Measurements from ENCODE around the gene CD84. TPM values are rescaled to one million over a fixed set of nuclear protein-coding genes. Genes with fewer than 3 reads are reported as not detected.

The CD84 gene
- total RNA-seq, 1 donor from 2014 or later, result not detected

DNA sequence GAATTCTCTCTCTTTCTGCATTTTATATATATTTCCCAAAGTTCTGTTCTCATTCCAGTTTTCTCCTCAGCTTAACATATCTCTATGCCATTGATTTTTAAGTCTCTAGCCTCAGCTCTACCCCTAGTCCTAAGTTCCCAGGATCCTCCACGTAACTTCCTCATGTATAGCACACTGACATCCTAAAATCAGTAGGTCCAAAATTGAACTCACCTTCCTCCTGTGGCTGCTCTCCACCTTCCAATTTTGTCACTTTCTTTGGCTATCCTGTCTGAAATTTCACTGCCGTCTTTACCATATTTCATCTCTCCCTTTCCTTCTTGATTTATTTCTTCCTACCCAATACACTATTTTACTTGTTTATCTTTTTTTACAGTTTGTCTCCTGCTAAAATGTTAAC, 57.7 kb downstream of the CD84 start:
- Mint-ChIP-seq H3K9me3 (peaks cover 17% of the 10 kb centered on the region), H3K27ac (no peak overlapping the region), H3K36me3 (no peaks in the 10 kb centered on the region), H3K27me3 (ENCODE audit: insufficient read depth, low read depth) (peaks cover 2% of the 10 kb centered on the region), H3K4me1 (no peaks in the 10 kb centered on the region), H3K4me3 (no peak overlapping the region)
- no peak overlapping the region for H3K27ac ChIP-seq
- H3K4me2 ChIP-seq, result no peak overlapping the region
- no peaks in the 10 kb centered on the region for H3K4me1 ChIP-seq
- no peaks in the 10 kb centered on the region for H3F3A ChIP-seq (ENCODE audit: low read depth)
- no peaks in the 10 kb centered on the region for H3K79me2 ChIP-seq (ENCODE audit: low read depth)
- no peaks in the 10 kb centered on the region for H4K20me1 ChIP-seq (ENCODE audit: low read depth)
- H3K36me3 ChIP-seq, result no peaks in the 10 kb centered on the region
- no peaks in the 10 kb centered on the region for H3K27me3 ChIP-seq
- DNase-seq (ENCODE audit: low spot score), result no peak
- H3K9me3 ChIP-seq (ENCODE audit: low read depth), result no peaks in the 10 kb centered on the region
- H3K9ac ChIP-seq, result no peak overlapping the region
- TF ChIP-seq EZH2phosphoT487 (IDR thresholded peaks at IDR 0.05) (no peak), EZH2 (IDR thresholded peaks at IDR 0.05) (no peak)
- TF ChIP-seq, protein P1, sequence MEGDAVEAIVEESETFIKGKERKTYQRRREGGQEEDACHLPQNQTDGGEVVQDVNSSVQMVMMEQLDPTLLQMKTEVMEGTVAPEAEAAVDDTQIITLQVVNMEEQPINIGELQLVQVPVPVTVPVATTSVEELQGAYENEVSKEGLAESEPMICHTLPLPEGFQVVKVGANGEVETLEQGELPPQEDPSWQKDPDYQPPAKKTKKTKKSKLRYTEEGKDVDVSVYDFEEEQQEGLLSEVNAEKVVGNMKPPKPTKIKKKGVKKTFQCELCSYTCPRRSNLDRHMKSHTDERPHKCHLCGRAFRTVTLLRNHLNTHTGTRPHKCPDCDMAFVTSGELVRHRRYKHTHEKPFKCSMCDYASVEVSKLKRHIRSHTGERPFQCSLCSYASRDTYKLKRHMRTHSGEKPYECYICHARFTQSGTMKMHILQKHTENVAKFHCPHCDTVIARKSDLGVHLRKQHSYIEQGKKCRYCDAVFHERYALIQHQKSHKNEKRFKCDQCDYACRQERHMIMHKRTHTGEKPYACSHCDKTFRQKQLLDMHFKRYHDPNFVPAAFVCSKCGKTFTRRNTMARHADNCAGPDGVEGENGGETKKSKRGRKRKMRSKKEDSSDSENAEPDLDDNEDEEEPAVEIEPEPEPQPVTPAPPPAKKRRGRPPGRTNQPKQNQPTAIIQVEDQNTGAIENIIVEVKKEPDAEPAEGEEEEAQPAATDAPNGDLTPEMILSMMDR (IDR thresholded peaks at IDR 0.05), result no peak
- H3K4me3 ChIP-seq, result no peak overlapping the region
- no peak overlapping the region for H2AFZ ChIP-seq (replicated peaks)

DNA sequence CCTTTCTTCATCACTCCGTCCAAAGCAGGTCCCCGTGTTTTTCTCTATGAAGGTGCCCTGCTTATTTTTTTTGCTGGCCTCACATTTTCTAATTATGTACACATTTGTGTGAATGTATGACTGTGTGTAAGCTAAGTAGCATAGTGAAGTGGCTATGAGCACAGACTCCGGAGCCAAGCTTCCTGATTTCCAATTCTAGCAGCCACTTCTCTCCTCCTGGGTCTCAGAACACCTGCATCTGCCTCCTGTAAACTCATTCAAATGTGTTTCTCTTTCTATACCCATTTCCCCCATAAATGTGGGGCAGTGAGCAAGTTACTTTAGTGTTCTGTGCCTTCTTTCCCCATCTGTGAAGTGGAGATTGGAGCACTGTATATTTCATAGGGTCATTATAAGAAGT, 58.3 kb downstream of the CD84 start:
- H4K20me1 ChIP-seq (ENCODE audit: low read depth), result no peaks in the 10 kb centered on the region
- no peak overlapping the region for H3K4me3 ChIP-seq
- H3K36me3 Mint-ChIP-seq, result no peaks in the 10 kb centered on the region
- H3K4me1 Mint-ChIP-seq, result no peaks in the 10 kb centered on the region
- peaks cover 14% of the 10 kb centered on the region for H3K9me3 Mint-ChIP-seq
- no peaks in the 10 kb centered on the region for H3K36me3 ChIP-seq
- TF ChIP-seq, protein P1 (IDR thresholded peaks at IDR 0.05), result no peak
- no peak for TF ChIP-seq EZH2phosphoT487 (IDR thresholded peaks at IDR 0.05)
- no peak for TF ChIP-seq EZH2 (IDR thresholded peaks at IDR 0.05)
- no peak overlapping the region for H3K27ac Mint-ChIP-seq
- no peak overlapping the region for H3K4me2 ChIP-seq
- no peak overlapping the region for H3K27ac ChIP-seq
- H3K27me3 Mint-ChIP-seq (ENCODE audit: insufficient read depth, low read depth), result peaks cover 2% of the 10 kb centered on the region
- no peaks in the 10 kb centered on the region for H3F3A ChIP-seq (ENCODE audit: low read depth)
- no peak for DNase-seq (ENCODE audit: low spot score)
- no peak overlapping the region for H3K4me3 Mint-ChIP-seq
- no peaks in the 10 kb centered on the region for H3K79me2 ChIP-seq (ENCODE audit: low read depth)
- H3K27me3 ChIP-seq, result no peaks in the 10 kb centered on the region
- H3K9ac ChIP-seq, result no peak overlapping the region
- H3K9me3 ChIP-seq (ENCODE audit: low read depth), result no peaks in the 10 kb centered on the region
- H3K4me1 ChIP-seq, result no peaks in the 10 kb centered on the region
- peak overlapping the region; percentile 58 for H2AFZ ChIP-seq (replicated peaks)

DNA sequence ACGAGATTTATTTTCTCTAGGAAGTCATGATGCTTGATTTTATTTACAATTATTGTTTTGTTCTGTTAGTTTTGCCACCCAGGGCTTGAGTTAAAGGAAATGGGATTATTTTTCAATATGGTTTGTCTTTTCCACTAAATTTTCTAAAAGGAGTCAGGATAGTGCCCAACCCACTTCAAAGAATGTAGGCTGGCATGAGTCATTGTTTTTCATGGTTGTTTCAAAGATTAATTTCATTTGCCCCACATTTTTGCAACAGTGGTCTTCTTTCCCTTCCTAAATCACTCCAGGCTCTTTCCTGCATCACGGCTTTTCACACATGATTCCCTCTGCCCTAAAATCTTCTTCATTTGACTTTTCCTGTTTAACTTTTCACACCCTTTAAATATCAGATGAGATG, 58.7 kb downstream of the CD84 start:
- no peak for TF ChIP-seq EZH2phosphoT487 (IDR thresholded peaks at IDR 0.05)
- TF ChIP-seq EZH2 (IDR thresholded peaks at IDR 0.05), result no peak
- TF ChIP-seq, protein P1 (IDR thresholded peaks at IDR 0.05), result no peak
- H3K36me3 ChIP-seq, result no peaks in the 10 kb centered on the region
- H3K27ac ChIP-seq, result no peak overlapping the region
- H3K36me3 Mint-ChIP-seq, result no peaks in the 10 kb centered on the region
- no peaks in the 10 kb centered on the region for H3F3A ChIP-seq (ENCODE audit: low read depth)
- no peaks in the 10 kb centered on the region for H3K4me1 ChIP-seq
- no peak overlapping the region for H3K4me3 Mint-ChIP-seq
- no peak overlapping the region for H3K4me2 ChIP-seq
- no peaks in the 10 kb centered on the region for H4K20me1 ChIP-seq (ENCODE audit: low read depth)
- H3K4me1 Mint-ChIP-seq, result no peaks in the 10 kb centered on the region
- H3K27me3 Mint-ChIP-seq (ENCODE audit: insufficient read depth, low read depth), result peaks cover 2% of the 10 kb centered on the region
- H3K27ac Mint-ChIP-seq, result no peak overlapping the region
- no peaks in the 10 kb centered on the region for H3K79me2 ChIP-seq (ENCODE audit: low read depth)
- peak overlapping the region; percentile 58 for H2AFZ ChIP-seq (replicated peaks)
- no peak overlapping the region for H3K9ac ChIP-seq
- peaks cover 12% of the 10 kb centered on the region for H3K9me3 Mint-ChIP-seq
- no peaks in the 10 kb centered on the region for H3K9me3 ChIP-seq (ENCODE audit: low read depth)
- no peaks in the 10 kb centered on the region for H3K27me3 ChIP-seq
- DNase-seq (ENCODE audit: low spot score), result no peak
- no peak overlapping the region for H3K4me3 ChIP-seq

Measured in neural progenitor cell (in vitro differentiated cells).